Natural killer cell (primary cell): ENCODE measurements around the gene NPHP3. TPM values are rescaled to one million over a fixed set of nuclear protein-coding genes. Genes with fewer than 3 reads are reported as not detected.

ENCODE experiments used
- ATAC-seq, 3 donors: fragments of 150-1000 bp in 2 of 3; fragments of 200-7000 bp in 1 of 3; cut with Tn5 transposase; 1 replicate in 1 of 3; 2 replicates in 2 of 3; pipeline ENCODE4 v1.10.0; 2021; ENCODE audit warnings: mild to moderate bottlenecking in 2 of 3, moderate library complexity in 2 of 3
- DNase-seq, 2 donors: peaks; one replicate each; pipeline versions ENCODE4 v3.0.0 to v3.0.0-alpha.2; 2013 to 2021; ENCODE audit warnings: mixed read lengths in 1 of 2
- H3K27ac ChIP-seq: one replicate; pipeline ENCODE4 v1.5.1; 2013; ENCODE audit warnings: mild to moderate bottlenecking, low read length
- H3K27me3 ChIP-seq: one replicate; pipeline ENCODE4 v1.6.1; 2013; ENCODE audit warnings: low read length; ENCODE audit not compliant: control insufficient read depth, insufficient read depth
- H3K36me3 ChIP-seq: one replicate; pipeline ENCODE4 v1.6.1; 2013; ENCODE audit warnings: low read length; ENCODE audit not compliant: control insufficient read depth, insufficient read depth
- H3K4me1 ChIP-seq: one replicate; pipeline ENCODE4 v1.6.1; 2013; ENCODE audit warnings: low read length; ENCODE audit not compliant: control insufficient read depth, insufficient read depth
- H3K4me3 ChIP-seq: one replicate; pipeline ENCODE4 v1.5.1; 2013; ENCODE audit warnings: low read length
- H3K9me3 ChIP-seq: one replicate; pipeline ENCODE4 v1.6.1; 2013; ENCODE audit warnings: low read length; ENCODE audit not compliant: control insufficient read depth, insufficient read depth
- H3K27ac Mint-ChIP-seq, 2 donors: one replicate each; pipeline ENCODE4 v1.8.0; 2022; ENCODE audit warnings: mild to moderate bottlenecking in 2 of 2, mixed read lengths in 2 of 2, moderate library complexity in 1 of 2
- H3K27me3 Mint-ChIP-seq, 2 donors: one replicate each; pipeline ENCODE4 v1.8.0; 2022; ENCODE audit warnings: low read depth in 2 of 2, mixed read lengths in 2 of 2
- H3K36me3 Mint-ChIP-seq: one replicate; pipeline ENCODE4 v1.8.0; 2022; ENCODE audit warnings: mixed read lengths
- H3K4me1 Mint-ChIP-seq, 2 donors: one replicate each; pipeline ENCODE4 v1.8.0; 2022; ENCODE audit warnings: mixed read lengths in 2 of 2
- H3K4me3 Mint-ChIP-seq: one replicate; pipeline ENCODE4 v1.8.0; 2022; ENCODE audit warnings: mild to moderate bottlenecking, moderate library complexity, mixed read lengths
- H3K9me3 Mint-ChIP-seq, 2 donors: one replicate each; pipeline ENCODE4 v1.8.0; 2022; ENCODE audit warnings: mixed read lengths in 2 of 2
- WGBS: methylation state at CpG from one replicate; pipeline ENCODE4 v1.1.7; 2013; ENCODE audit warnings: missing lambda C conversion rate; ENCODE audit not compliant: insufficient coverage; 5-methylcytosine and 5-hydroxymethylcytosine counted together
- intact Hi-C: fragments of 100-400 bp; cut with micrococcal nuclease; formaldehyde crosslinking; loops from one replicate; pipeline ENCODE4 v1.14.2; 2022
- total RNA-seq, 4 donors: library from RNA; stranded (reverse); fragments of 120-200 nt in 1 of 4; gene quantifications; one replicate each; pipeline versions ENCODE4 v1.2.3 to v1.2.4, GENCODE V29; 2013 to 2022
- TF ChIP-seq, protein P1 (sequence below): fragments of 200-600 bp; IDR thresholded peaks from one replicate; pipeline ENCODE4 v1.8.0; 2022; ENCODE audit warnings: antibody characterized with exemption

NPHP3 gene
- total RNA-seq, 3 donors from 2014 or later (not counting 1 experiment from before 2014, with no cell fraction given) = 17.9 to 20.1 (median 20.0) TPM

DNA sequence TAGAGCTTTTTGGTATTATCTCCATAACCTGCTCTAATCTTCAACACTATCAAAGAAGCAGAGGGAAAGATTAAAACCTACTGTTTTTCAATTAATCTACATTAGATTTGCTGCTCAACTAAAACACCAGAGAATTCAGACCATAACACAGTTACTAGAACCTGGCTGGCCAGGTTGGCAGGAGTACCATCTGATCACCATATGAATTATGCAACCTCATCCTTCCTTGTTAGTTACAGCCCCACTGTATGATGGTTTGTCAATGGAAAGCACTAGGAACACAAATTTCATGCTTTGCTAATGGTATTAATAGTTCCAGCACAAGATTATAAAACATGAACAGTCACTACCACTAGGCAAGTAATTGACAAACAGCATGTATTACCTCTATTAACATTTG lies 5.8 kb downstream of the NPHP3 start:
- DNase-seq = no peak
- H3K27me3 Mint-ChIP-seq = no peaks in the 10 kb centered on the region
- Histone ChIP-seq H3K9me3 (no peaks in the 10 kb centered on the region), H3K4me3 (no peak overlapping the region), H3K36me3 (peaks cover 26% of the 10 kb centered on the region), H3K27me3 (no peaks in the 10 kb centered on the region), H3K27ac (no peak overlapping the region), H3K4me1 (peaks cover 9% of the 10 kb centered on the region)
- no peak overlapping the region for H3K4me3 Mint-ChIP-seq
- peaks cover 13 to 25% of the 10 kb centered on the region in 2 donors for H3K4me1 Mint-ChIP-seq
- no peaks in the 10 kb centered on the region for H3K9me3 Mint-ChIP-seq
- H3K36me3 Mint-ChIP-seq = no peaks in the 10 kb centered on the region
- no peak overlapping the region for H3K27ac Mint-ChIP-seq
- no peak for ATAC-seq
- intact Hi-C loops = no loop called here
- TF ChIP-seq, protein P1, sequence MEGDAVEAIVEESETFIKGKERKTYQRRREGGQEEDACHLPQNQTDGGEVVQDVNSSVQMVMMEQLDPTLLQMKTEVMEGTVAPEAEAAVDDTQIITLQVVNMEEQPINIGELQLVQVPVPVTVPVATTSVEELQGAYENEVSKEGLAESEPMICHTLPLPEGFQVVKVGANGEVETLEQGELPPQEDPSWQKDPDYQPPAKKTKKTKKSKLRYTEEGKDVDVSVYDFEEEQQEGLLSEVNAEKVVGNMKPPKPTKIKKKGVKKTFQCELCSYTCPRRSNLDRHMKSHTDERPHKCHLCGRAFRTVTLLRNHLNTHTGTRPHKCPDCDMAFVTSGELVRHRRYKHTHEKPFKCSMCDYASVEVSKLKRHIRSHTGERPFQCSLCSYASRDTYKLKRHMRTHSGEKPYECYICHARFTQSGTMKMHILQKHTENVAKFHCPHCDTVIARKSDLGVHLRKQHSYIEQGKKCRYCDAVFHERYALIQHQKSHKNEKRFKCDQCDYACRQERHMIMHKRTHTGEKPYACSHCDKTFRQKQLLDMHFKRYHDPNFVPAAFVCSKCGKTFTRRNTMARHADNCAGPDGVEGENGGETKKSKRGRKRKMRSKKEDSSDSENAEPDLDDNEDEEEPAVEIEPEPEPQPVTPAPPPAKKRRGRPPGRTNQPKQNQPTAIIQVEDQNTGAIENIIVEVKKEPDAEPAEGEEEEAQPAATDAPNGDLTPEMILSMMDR = no peak

DNA sequence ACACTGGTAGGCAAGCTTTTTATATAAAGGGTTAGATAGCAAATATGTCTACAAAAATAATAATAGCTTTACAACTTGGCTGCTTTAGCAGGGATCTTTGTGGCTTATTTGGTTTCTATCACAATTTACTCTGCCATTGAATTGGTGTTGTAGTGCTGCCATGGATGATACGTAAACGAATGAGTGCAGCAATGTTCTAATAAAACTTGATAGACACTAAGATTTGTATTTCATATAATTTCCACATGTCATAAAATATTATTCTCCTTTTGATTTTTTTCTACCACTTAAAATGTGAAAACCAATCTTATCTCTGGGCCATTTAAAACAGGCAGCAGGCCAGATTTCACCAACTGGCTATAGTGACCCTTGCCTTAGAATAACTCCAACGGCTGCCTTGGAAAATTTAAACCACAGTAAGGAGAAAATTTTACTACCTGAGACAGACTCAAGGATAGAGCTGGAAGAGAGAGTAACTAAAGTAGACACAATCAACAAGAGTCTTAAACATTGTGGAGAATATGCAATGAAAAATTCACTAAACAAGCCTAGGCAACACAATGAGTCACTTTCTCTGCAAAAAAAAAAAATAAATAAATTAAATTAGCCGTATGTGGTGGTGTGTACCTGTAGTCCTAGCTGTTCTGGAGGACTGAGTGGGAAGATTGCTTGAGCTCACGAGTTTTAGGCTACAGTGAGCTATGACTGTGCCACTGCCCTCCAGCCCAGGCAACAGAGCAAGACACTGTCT lies 8.1 kb downstream of the NPHP3 start:
- H3K27ac ChIP-seq = no peak overlapping the region
- ATAC-seq (no peak), DNase-seq (no peak)
- no peaks in the 10 kb centered on the region for H3K9me3 Mint-ChIP-seq
- intact Hi-C loops = no loop called here
- H3K36me3 ChIP-seq = peaks cover 33% of the 10 kb centered on the region
- TF ChIP-seq, protein P1 = no peak
- H3K4me1 ChIP-seq = no peaks in the 10 kb centered on the region
- no peaks in the 10 kb centered on the region for H3K9me3 ChIP-seq
- no peak overlapping the region for H3K4me3 ChIP-seq
- no peak overlapping the region for H3K4me3 Mint-ChIP-seq
- no peak overlapping the region for H3K27ac Mint-ChIP-seq
- peaks cover 0 to 5% of the 10 kb centered on the region in 2 donors for H3K4me1 Mint-ChIP-seq
- WGBS = 87% methylated on average over 2 of the region's 5 CpGs
- H3K27me3 ChIP-seq = no peaks in the 10 kb centered on the region
- H3K27me3 Mint-ChIP-seq = no peaks in the 10 kb centered on the region
- peaks cover 14% of the 10 kb centered on the region for H3K36me3 Mint-ChIP-seq

DNA sequence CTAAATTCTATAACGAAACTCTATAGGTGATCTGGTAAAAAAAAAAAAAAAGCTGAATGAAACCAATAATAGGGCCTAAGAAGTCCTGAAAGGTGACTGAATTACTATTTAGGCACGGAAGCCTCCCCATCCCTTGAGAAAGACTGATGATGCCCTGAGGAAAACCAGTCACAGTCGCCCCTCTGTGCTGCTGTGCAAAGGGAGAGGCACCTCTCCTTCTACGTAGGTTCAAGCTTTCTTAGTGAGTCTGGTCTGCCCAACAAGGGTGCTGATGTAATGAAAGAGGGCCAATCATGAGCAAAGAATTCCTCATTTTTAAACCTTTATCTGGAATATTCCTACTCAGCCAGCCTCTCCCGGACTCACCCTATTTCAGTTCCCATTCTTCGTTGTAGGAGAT lies 11.9 kb downstream of the NPHP3 start:
- H3K9me3 ChIP-seq = no peaks in the 10 kb centered on the region
- no peak overlapping the region for H3K27ac ChIP-seq
- H3K4me3 Mint-ChIP-seq = no peak overlapping the region
- H3K27me3 Mint-ChIP-seq = no peaks in the 10 kb centered on the region
- no peak for ATAC-seq
- WGBS = 98% methylated on average over 6 of the region's 6 CpGs
- H3K27ac Mint-ChIP-seq = no peak overlapping the region
- no peak for DNase-seq
- peaks cover 34% of the 10 kb centered on the region for H3K36me3 ChIP-seq
- H3K4me3 ChIP-seq = no peak overlapping the region
- H3K9me3 Mint-ChIP-seq = no peaks in the 10 kb centered on the region
- intact Hi-C loops = no loop called here
- H3K27me3 ChIP-seq = no peaks in the 10 kb centered on the region
- H3K4me1 ChIP-seq = no peaks in the 10 kb centered on the region
- peaks cover 26% of the 10 kb centered on the region for H3K36me3 Mint-ChIP-seq
- H3K4me1 Mint-ChIP-seq = peaks cover 0 to 4% of the 10 kb centered on the region in 2 donors
- TF ChIP-seq, protein P1 = no peak

DNA sequence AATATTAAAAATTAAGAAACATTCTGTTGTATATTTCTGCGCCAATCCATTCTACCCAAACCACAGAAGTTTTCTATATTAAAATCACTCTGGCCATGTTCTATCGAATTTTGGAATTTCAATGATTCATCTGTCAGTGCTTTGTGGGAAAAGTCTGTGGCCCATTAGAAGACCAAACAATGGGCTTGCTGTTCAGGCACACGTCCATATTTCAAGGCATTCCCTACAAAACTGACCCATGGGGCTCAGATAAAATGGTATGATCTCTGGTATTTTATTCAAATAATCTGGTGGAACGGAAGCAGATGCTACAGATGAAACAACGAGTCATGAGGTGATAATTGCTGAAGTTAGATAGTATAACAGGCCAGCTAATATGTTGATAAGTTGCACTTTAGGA lies 12.4 kb downstream of the NPHP3 start:
- Histone ChIP-seq H3K4me3 (no peak overlapping the region), H3K4me1 (no peaks in the 10 kb centered on the region), H3K9me3 (no peaks in the 10 kb centered on the region), H3K36me3 (peaks cover 33% of the 10 kb centered on the region), H3K27me3 (no peaks in the 10 kb centered on the region), H3K27ac (no peak overlapping the region)
- Mint-ChIP-seq H3K4me3 (no peak overlapping the region), H3K27ac (no peak overlapping the region), H3K36me3 (peaks cover 26% of the 10 kb centered on the region), H3K4me1 (peaks cover 0 to 7% of the 10 kb centered on the region in 2 donors), H3K9me3 (no peaks in the 10 kb centered on the region), H3K27me3 (no peaks in the 10 kb centered on the region)
- ATAC-seq = no peak
- no peak for DNase-seq
- intact Hi-C loops = no loop called here
- TF ChIP-seq, protein P1 = no peak
- WGBS = 95% methylated on average over 5 of the region's 5 CpGs
